ENCODE data around the gene LARP1. TPM values are rescaled to one million over a fixed set of nuclear protein-coding genes. Genes with fewer than 3 reads are reported as not detected.
A peak's percentile ranks its signal among the peaks of the same experiment; 100 is the strongest.

LARP1 gene
- total RNA-seq, 1 donor: 124 TPM

- Histone ChIP-seq H3K4me2 (ENCODE audit: insufficient read depth, low read length) (no peak overlapping the region), H3K79me2 (ENCODE audit: insufficient read depth, low read length) (peaks cover 48% of the 10 kb centered on the region), H3K27me3 (ENCODE audit: insufficient read depth, low read length) (no peaks in the 10 kb centered on the region), H2AFZ (ENCODE audit: low read length) (no peak overlapping the region), H3K9me3 (ENCODE audit: low read depth, low read length) (no peaks in the 10 kb centered on the region), H3K4me3 (ENCODE audit: insufficient read depth, low read length) (no peak overlapping the region), H3K36me3 (ENCODE audit: insufficient read depth, low read length) (peaks cover 86% of the 10 kb centered on the region), H3K4me1 (ENCODE audit: insufficient read depth, low read length) (no peaks in the 10 kb centered on the region), H3K27ac (ENCODE audit: low read depth, low read length) (no peak overlapping the region), H4K20me1 (ENCODE audit: insufficient read depth, low read length) (no peaks in the 10 kb centered on the region)
- DNase-seq (ENCODE audit: insufficient read length, low spot score, missing footprints): no peak
- no peak for TF ChIP-seq CTCF (IDR thresholded peaks at IDR 0.05; ENCODE audit: extremely low read depth, low read depth, low read length)
These were observed 51.0 kb downstream of the LARP1 start for GRCh38 chr5:154806176-154806575.

DNA sequence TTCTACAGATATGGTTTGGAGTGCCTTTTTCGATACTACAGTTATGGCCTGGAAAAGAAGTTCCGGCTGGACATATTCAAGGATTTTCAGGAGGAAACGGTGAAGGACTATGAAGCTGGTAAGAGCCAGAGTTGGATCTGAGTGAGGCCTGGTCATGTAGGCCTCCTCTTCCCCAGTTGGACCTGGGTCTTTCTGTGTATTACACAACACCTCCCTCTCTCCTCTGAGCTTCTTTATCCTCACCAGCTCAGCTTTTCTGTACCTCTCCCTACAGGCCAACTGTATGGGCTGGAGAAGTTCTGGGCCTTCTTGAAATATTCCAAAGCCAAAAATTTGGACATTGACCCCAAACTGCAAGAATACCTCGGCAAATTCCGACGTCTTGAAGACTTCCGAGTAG, 56.1 kb downstream of the LARP1 start:
- Histone ChIP-seq H3K9me3 (ENCODE audit: low read depth, low read length) (no peaks in the 10 kb centered on the region), H3K4me1 (ENCODE audit: insufficient read depth, low read length) (no peaks in the 10 kb centered on the region), H3K36me3 (ENCODE audit: insufficient read depth, low read length) (peaks cover 81% of the 10 kb centered on the region), H3K79me2 (ENCODE audit: insufficient read depth, low read length) (peaks cover 36% of the 10 kb centered on the region), H3K4me2 (ENCODE audit: insufficient read depth, low read length) (no peak overlapping the region), H3K27me3 (ENCODE audit: insufficient read depth, low read length) (no peaks in the 10 kb centered on the region), H4K20me1 (ENCODE audit: insufficient read depth, low read length) (peaks cover 3% of the 10 kb centered on the region), H3K4me3 (ENCODE audit: insufficient read depth, low read length) (no peak overlapping the region), H3K27ac (ENCODE audit: low read depth, low read length) (peak overlapping the region; percentile 15), H2AFZ (ENCODE audit: low read length) (no peak overlapping the region)
- DNase-seq (ENCODE audit: insufficient read length, low spot score, missing footprints): no peak
- no peak for TF ChIP-seq CTCF (IDR thresholded peaks at IDR 0.05; ENCODE audit: extremely low read depth, low read depth, low read length)

- Histone ChIP-seq H3K4me1 (ENCODE audit: insufficient read depth, low read length) (no peaks in the 10 kb centered on the region), H4K20me1 (ENCODE audit: insufficient read depth, low read length) (peaks cover 3% of the 10 kb centered on the region), H3K4me2 (ENCODE audit: insufficient read depth, low read length) (no peak overlapping the region), H3K27ac (ENCODE audit: low read depth, low read length) (peak overlapping the region; percentile 15), H3K27me3 (ENCODE audit: insufficient read depth, low read length) (no peaks in the 10 kb centered on the region), H2AFZ (ENCODE audit: low read length) (no peak overlapping the region), H3K4me3 (ENCODE audit: insufficient read depth, low read length) (no peak overlapping the region), H3K36me3 (ENCODE audit: insufficient read depth, low read length) (peaks cover 81% of the 10 kb centered on the region), H3K9me3 (ENCODE audit: low read depth, low read length) (no peaks in the 10 kb centered on the region), H3K79me2 (ENCODE audit: insufficient read depth, low read length) (peaks cover 31% of the 10 kb centered on the region)
- TF ChIP-seq CTCF (IDR thresholded peaks at IDR 0.05; ENCODE audit: extremely low read depth, low read depth, low read length): peak; percentile 92
- DNase-seq (ENCODE audit: insufficient read length, low spot score, missing footprints): peak; percentile 92
These were observed 56.7 kb downstream of the LARP1 start for GRCh38 chr5:154811653-154812465.

DNA sequence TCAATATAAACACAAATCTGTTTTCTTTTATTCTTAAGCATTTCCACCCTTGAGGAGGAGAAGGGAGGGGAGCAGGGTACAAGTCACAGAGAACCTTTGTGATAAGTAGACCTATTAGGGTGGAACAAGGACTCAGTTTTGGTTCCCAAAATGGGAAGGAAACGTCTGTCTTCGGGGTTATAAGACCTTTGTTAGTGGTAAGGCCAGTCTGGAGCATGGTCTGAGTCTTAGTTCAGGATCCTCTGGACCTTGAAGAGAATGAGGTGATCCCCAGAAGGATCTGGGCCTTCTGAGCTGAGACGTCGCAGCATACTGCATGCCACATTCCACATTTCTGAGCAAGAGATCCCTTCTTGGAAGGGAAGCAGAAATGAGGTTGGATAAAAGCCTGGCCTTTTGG, 58.0 kb downstream of the LARP1 start:
- peaks cover 3% of the 10 kb centered on the region for H4K20me1 ChIP-seq (ENCODE audit: insufficient read depth, low read length)
- peak overlapping the region; percentile 36 for H3K27ac ChIP-seq (ENCODE audit: low read depth, low read length)
- no peaks in the 10 kb centered on the region for H3K4me1 ChIP-seq (ENCODE audit: insufficient read depth, low read length)
- peaks cover 86% of the 10 kb centered on the region for H3K36me3 ChIP-seq (ENCODE audit: insufficient read depth, low read length)
- H3K9me3 ChIP-seq (ENCODE audit: low read depth, low read length): no peaks in the 10 kb centered on the region
- H3K79me2 ChIP-seq (ENCODE audit: insufficient read depth, low read length): peaks cover 25% of the 10 kb centered on the region
- H2AFZ ChIP-seq (ENCODE audit: low read length): no peak overlapping the region
- no peak overlapping the region for H3K4me2 ChIP-seq (ENCODE audit: insufficient read depth, low read length)
- no peak overlapping the region for H3K4me3 ChIP-seq (ENCODE audit: insufficient read depth, low read length)
- no peaks in the 10 kb centered on the region for H3K27me3 ChIP-seq (ENCODE audit: insufficient read depth, low read length)
- no peak for TF ChIP-seq CTCF (IDR thresholded peaks at IDR 0.05; ENCODE audit: extremely low read depth, low read depth, low read length)
- no peak for DNase-seq (ENCODE audit: insufficient read length, low spot score, missing footprints)
